Hepatocyte (in vitro differentiated cells): Measurements from ENCODE around the gene EMILIN1. TPM values are rescaled to one million over a fixed set of nuclear protein-coding genes. Genes with fewer than 3 reads are reported as not detected.

Experiments
- DNase-seq: peaks from one replicate; pipeline ENCODE4 v3.0.0-alpha.2; 2016; ENCODE audit warnings: low spot score
- H2AFZ ChIP-seq: fragments of 200-600 bp; sonication (generic); 2 replicates; pipeline ENCODE4 v1.6.0; 2016; ENCODE audit warnings: antibody characterized with exemption, mild to moderate bottlenecking
- H3K27ac ChIP-seq: fragments of 200-600 bp; sonication (generic); 2 replicates; pipeline ENCODE4 v1.5.1; 2016; ENCODE audit warnings: mild to moderate bottlenecking
- H3K27me3 ChIP-seq: fragments of 200-600 bp; sonication (generic); 2 replicates; pipeline ENCODE4 v1.6.1; 2016
- H3K36me3 ChIP-seq: fragments of 200-600 bp; sonication (generic); replicated peaks from 2 replicates; pipeline ENCODE4 v1.5.1; 2016; ENCODE audit warnings: low read depth; ENCODE audit not compliant: insufficient read depth
- H3K4me1 ChIP-seq: fragments of 200-600 bp; sonication (generic); 2 replicates; pipeline ENCODE4 v1.5.1; 2016; ENCODE audit warnings: mild to moderate bottlenecking, moderate library complexity; ENCODE audit not compliant: insufficient read depth
- H3K4me2 ChIP-seq: fragments of 200-600 bp; sonication (generic); 2 replicates; pipeline ENCODE4 v1.6.0; 2016
- H3K4me3 ChIP-seq: fragments of 200-600 bp; sonication (generic); 2 replicates; pipeline ENCODE4 v1.5.1; 2016; ENCODE audit warnings: mild to moderate bottlenecking
- H3K79me2 ChIP-seq: fragments of 200-600 bp; sonication (generic); 2 replicates; pipeline ENCODE4 v1.6.0; 2017; ENCODE audit warnings: mild to moderate bottlenecking
- H3K9me2 ChIP-seq: fragments of 200-600 bp; sonication (generic); replicated peaks from 2 replicates; pipeline ENCODE4 v1.6.0; 2017; ENCODE audit warnings: mild to moderate bottlenecking; ENCODE audit not compliant: insufficient read depth
- H3K9me3 ChIP-seq: fragments of 200-600 bp; sonication (generic); 2 replicates; pipeline ENCODE4 v1.5.1; 2016; ENCODE audit warnings: low read depth, mild to moderate bottlenecking
- H4K20me1 ChIP-seq: fragments of 200-600 bp; sonication (generic); 2 replicates; pipeline ENCODE4 v1.6.0; 2016; ENCODE audit warnings: mild to moderate bottlenecking; ENCODE audit not compliant: insufficient read depth, poor library complexity, severe bottlenecking
- CTCF ChIP-seq: fragments of 200-600 bp; sonication (generic); IDR thresholded peaks from 2 replicates; pipeline ENCODE4 v1.5.1; 2016; ENCODE audit warnings: antibody characterized with exemption, mild to moderate bottlenecking; ENCODE audit not compliant: poor library complexity
- EZH2 ChIP-seq: fragments of 200-600 bp; sonication (generic); IDR thresholded peaks from 2 replicates; pipeline ENCODE4 v1.6.1; 2016; ENCODE audit warnings: antibody characterized with exemption, mild to moderate bottlenecking, borderline replicate concordance
- EZH2phosphoT487 ChIP-seq: fragments of 200-600 bp; sonication (generic); IDR thresholded peaks from one replicate; pipeline ENCODE4 v1.6.1; 2018; ENCODE audit warnings: antibody characterized with exemption, mild to moderate bottlenecking, low read depth, moderate library complexity; ENCODE audit not compliant: unreplicated experiment, severe bottlenecking
- WGBS: methylation state at CpG from one replicate; pipeline ENCODE4 v1.1.6; 2016; ENCODE audit warnings: low lambda C conversion rate; ENCODE audit errors: missing lambda C conversion rate; 5-methylcytosine and 5-hydroxymethylcytosine counted together
- polyA plus RNA-seq: library from polyadenylated mRNA; unstranded; fragments of >200 nt; fragmentation: Nextera tagmentation; extraction: Ambion mirVana; gene quantifications from 2 replicates; pipeline ENCODE4 v1.2.1, GENCODE V29; 2016
- total RNA-seq: library from RNA; depleted of rRNA; stranded (reverse); fragments of >200 nt; gene quantifications from 2 replicates; pipeline ENCODE4 v1.2.3, GENCODE V29; 2014

The EMILIN1 gene
- total and polyA plus RNA-seq, 2 experiments from 2014 or later = 80.8 to 109 TPM

GRCh38 chr2:27092696-27093429, 14.4 kb downstream of the EMILIN1 start:
- Histone ChIP-seq H2AFZ (no peak overlapping the region), H3K9me3 (no peaks in the 10 kb centered on the region), H3K79me2 (no peaks in the 10 kb centered on the region), H3K27me3 (no peaks in the 10 kb centered on the region), H3K4me2 (peak overlapping the region; percentile 45), H3K9me2 (no peaks in the 10 kb centered on the region), H3K36me3 (no peaks in the 10 kb centered on the region), H4K20me1 (no peaks in the 10 kb centered on the region), H3K4me1 (peaks cover 24% of the 10 kb centered on the region), H3K27ac (peak overlapping the region; percentile 57), H3K4me3 (no peak overlapping the region)
- TF ChIP-seq EZH2 (no peak), CTCF (no peak), EZH2phosphoT487 (no peak)
- 57% methylated on average over 10 of the region's 10 CpGs for WGBS
- peak; percentile 62 for DNase-seq

DNA sequence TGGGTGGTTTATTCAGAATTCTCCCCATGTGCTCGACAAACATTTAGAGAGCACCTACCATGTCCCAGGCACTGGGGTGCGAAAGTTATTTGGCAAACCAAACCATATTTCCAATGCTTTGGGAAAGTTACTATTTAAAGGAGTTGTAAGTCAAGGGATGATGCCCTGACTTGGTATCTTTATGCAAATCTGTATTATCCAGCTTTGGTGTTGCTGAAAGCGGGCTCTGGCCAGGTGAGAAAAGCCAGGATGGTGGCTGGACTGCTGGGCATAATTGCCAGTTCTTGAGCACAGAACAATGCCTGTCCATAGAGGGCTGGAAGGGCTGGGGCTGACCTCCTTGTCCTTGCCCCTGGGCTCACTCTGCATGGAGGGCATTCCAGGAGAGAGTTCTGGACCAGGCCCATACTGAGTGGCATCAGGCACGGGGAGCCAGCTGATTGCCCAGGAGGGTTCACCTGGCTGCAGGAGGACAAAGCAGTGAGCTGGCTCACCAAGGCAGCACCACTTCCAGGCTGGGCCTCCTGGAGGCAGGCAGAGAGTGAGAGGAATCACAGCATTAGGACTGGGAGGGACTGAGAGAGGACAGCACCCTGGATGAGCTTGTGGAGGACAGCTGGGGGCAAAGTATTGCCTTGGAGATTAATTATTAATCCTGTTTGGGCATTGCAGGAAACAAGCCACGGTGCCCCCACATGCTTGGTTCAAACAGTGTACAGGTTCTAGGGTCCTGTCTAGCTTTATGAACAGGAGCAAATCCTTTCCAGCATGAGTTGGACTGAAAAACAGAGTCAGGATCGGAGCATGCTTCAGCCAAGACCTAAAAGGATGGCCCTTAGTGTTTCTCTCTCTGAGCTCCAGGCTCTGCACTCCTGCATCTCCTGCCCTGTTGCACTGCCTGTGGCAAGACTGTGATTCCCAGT, 15.3 kb downstream of the EMILIN1 start:
- H3K4me3 ChIP-seq = no peak overlapping the region
- 78% methylated on average over 6 of the region's 6 CpGs for WGBS
- H3K4me2 ChIP-seq = peak overlapping the region; percentile 45
- peak overlapping the region; percentile 57 for H3K27ac ChIP-seq
- no peak overlapping the region for H2AFZ ChIP-seq
- no peaks in the 10 kb centered on the region for H3K9me3 ChIP-seq
- H3K9me2 ChIP-seq = no peaks in the 10 kb centered on the region
- peak; percentile 45 for DNase-seq
- no peak for TF ChIP-seq EZH2phosphoT487
- TF ChIP-seq EZH2 = no peak
- TF ChIP-seq CTCF = no peak
- no peaks in the 10 kb centered on the region for H3K27me3 ChIP-seq
- no peaks in the 10 kb centered on the region for H3K36me3 ChIP-seq
- peaks cover 24% of the 10 kb centered on the region for H3K4me1 ChIP-seq
- H4K20me1 ChIP-seq = no peaks in the 10 kb centered on the region
- no peaks in the 10 kb centered on the region for H3K79me2 ChIP-seq

GRCh38 chr2:27094353-27094984, 16.1 kb downstream of the EMILIN1 start:
- 95% methylated on average over 24 of the region's 24 CpGs for WGBS
- Histone ChIP-seq H4K20me1 (no peaks in the 10 kb centered on the region), H3K27me3 (no peaks in the 10 kb centered on the region), H3K9me3 (no peaks in the 10 kb centered on the region), H3K4me3 (no peak overlapping the region), H3K36me3 (no peaks in the 10 kb centered on the region), H3K9me2 (no peaks in the 10 kb centered on the region), H3K4me2 (no peak overlapping the region), H2AFZ (no peak overlapping the region), H3K79me2 (no peaks in the 10 kb centered on the region), H3K27ac (no peak overlapping the region), H3K4me1 (peaks cover 24% of the 10 kb centered on the region)
- TF ChIP-seq EZH2phosphoT487 (no peak), EZH2 (no peak), CTCF (no peak)
- DNase-seq = no peak
